BLaER1 (cell line): ENCODE measurements around the gene PCDH12.
A peak's percentile ranks its signal among the peaks of the same experiment; 100 is the strongest.

Experiments used
- H3K27ac ChIP-seq: shearing (Covaris generic); formaldehyde crosslinking; 2 replicates; pipeline ENCODE4 v1.8.1; 2022
- H3K27me3 ChIP-seq: shearing (Covaris generic); formaldehyde crosslinking; 2 replicates; pipeline ENCODE4 v1.8.1; 2022
- H3K36me3 ChIP-seq: shearing (Covaris generic); formaldehyde crosslinking; 2 replicates; pipeline ENCODE4 v1.8.1; 2022
- H3K4me1 ChIP-seq: shearing (Covaris generic); formaldehyde crosslinking; 2 replicates; pipeline ENCODE4 v1.8.1; 2022
- H3K4me2 ChIP-seq: shearing (Covaris generic); formaldehyde crosslinking; 2 replicates; pipeline ENCODE4 v1.8.1; 2022
- H3K4me3 ChIP-seq: shearing (Covaris generic); formaldehyde crosslinking; 2 replicates; pipeline ENCODE4 v1.8.1; 2022
- H3K9ac ChIP-seq: shearing (Covaris generic); formaldehyde crosslinking; 2 replicates; pipeline ENCODE4 v1.8.1; 2022
- H3K9me3 ChIP-seq: shearing (Covaris generic); formaldehyde crosslinking; 2 replicates; pipeline ENCODE4 v1.8.1; 2022
- H4K20me1 ChIP-seq: shearing (Covaris generic); formaldehyde crosslinking; 2 replicates; pipeline ENCODE4 v1.8.1; 2022
- Cebpa-rat ChIP-seq: shearing (Covaris generic); IDR thresholded peaks from 2 replicates; pipeline ENCODE4 v1.8.1; 2022

The PCDH12 gene

DNA sequence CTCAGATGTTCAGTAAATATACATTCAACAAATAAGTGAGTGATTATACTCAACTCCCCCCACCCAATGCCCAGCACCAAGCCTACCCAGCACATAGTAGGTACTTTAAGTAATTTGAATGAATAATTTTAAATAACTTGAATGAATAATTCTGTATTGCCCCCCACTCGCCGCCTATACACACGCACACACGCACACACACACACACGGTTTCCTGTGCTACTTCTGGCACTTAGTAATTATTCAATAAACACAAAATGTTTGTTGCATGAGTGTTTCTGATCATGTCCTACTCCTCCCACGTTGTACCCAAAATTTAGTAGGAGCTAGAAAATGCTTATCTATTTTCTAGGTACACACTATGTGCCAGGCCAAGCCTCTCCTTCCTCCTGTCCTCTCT is 16.2 kb downstream of the PCDH12 start:
- H3K27ac ChIP-seq = no peak overlapping the region
- TF ChIP-seq Cebpa-rat = no peak
- peak overlapping the region; percentile 64 for H3K4me2 ChIP-seq

DNA sequence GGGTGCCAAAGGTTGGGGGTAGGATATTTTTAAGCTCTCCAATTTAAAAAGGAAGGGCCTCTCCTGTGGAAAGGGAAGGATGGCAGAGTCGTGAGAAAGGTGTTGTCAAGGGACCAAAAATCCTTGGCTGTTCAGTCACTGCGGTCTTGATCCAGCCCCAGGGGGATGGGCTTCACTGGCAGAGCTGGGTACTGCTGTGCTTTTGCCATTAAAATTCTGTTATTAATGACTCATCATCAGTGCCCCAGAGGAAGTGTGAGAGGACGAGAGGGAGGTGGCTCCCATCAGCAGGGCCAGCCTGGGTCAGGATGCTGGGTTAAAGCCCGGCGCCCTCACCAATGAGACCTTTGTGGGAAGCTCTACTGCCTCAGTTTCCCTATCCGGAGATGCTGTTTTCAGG is 16.7 kb downstream of the PCDH12 start:
- Histone ChIP-seq H3K4me1 (peaks cover 33% of the 10 kb centered on the region), H3K27ac (no peak overlapping the region), H3K36me3 (peaks cover 42% of the 10 kb centered on the region), H4K20me1 (no peaks in the 10 kb centered on the region), H3K4me3 (no peak overlapping the region), H3K9ac (no peak overlapping the region), H3K9me3 (no peaks in the 10 kb centered on the region), H3K4me2 (peak overlapping the region; percentile 20), H3K27me3 (no peaks in the 10 kb centered on the region)
- no peak for TF ChIP-seq Cebpa-rat

More for the DNA sequence above, 16.2 kb downstream of the PCDH12 start:
- Histone ChIP-seq H3K4me3 (no peak overlapping the region), H3K9me3 (no peaks in the 10 kb centered on the region), H3K27me3 (no peaks in the 10 kb centered on the region), H3K9ac (0 out of 2 replicates have a peak overlapping the region, but pooled peaks have one; percentile 22), H3K4me1 (peaks cover 33% of the 10 kb centered on the region), H3K36me3 (peaks cover 37% of the 10 kb centered on the region), H4K20me1 (no peaks in the 10 kb centered on the region)

GRCh38 chr5:141940695-141941271 is 17.2 kb downstream of the PCDH12 start:
- no peak for TF ChIP-seq Cebpa-rat
- Histone ChIP-seq H3K27ac (no peak overlapping the region), H3K36me3 (peaks cover 47% of the 10 kb centered on the region), H4K20me1 (no peaks in the 10 kb centered on the region), H3K9ac (no peak overlapping the region), H3K9me3 (no peaks in the 10 kb centered on the region), H3K4me3 (no peak overlapping the region), H3K4me1 (peaks cover 30% of the 10 kb centered on the region), H3K4me2 (peak overlapping the region; percentile 20), H3K27me3 (no peaks in the 10 kb centered on the region)

DNA sequence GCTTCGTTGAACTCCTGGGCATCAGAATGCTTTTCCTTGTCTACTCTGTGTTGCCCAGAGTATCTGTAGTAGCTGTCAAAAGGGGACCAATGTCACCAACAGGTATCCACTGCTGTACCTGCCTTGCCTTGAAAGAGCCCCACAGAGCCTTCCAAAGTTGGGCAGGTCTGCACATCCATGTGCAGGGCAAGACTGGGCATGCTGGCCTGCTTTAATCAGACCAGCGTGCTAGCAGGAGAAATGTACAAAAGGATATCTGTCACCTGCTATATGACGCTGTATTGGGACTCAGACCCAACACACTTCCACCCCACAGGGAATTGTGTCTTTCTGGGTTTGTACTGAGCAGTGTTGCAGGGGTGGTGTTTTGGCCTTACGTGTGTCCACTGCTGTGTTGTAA is 22.5 kb downstream of the PCDH12 start:
- 0 out of 2 replicates have a peak, but pooled peaks cover 2% of the 10 kb centered on the region for H4K20me1 ChIP-seq
- H3K27ac ChIP-seq = no peak overlapping the region
- TF ChIP-seq Cebpa-rat = no peak
- no peak overlapping the region for H3K9ac ChIP-seq
- no peaks in the 10 kb centered on the region for H3K9me3 ChIP-seq
- H3K4me1 ChIP-seq = peaks cover 2% of the 10 kb centered on the region
- no peaks in the 10 kb centered on the region for H3K27me3 ChIP-seq
- H3K4me2 ChIP-seq = no peak overlapping the region
- peaks cover 97% of the 10 kb centered on the region for H3K36me3 ChIP-seq
- no peak overlapping the region for H3K4me3 ChIP-seq

GRCh38 chr5:141934099-141934844 is 23.7 kb downstream of the PCDH12 start:
- Histone ChIP-seq H3K36me3 (peaks cover 97% of the 10 kb centered on the region), H3K9ac (no peak overlapping the region), H3K9me3 (no peaks in the 10 kb centered on the region), H3K4me3 (no peak overlapping the region), H3K4me2 (no peak overlapping the region), H3K4me1 (no peaks in the 10 kb centered on the region), H3K27me3 (no peaks in the 10 kb centered on the region), H3K27ac (no peak overlapping the region), H4K20me1 (peaks cover 13% of the 10 kb centered on the region; the same call in 1 of the 2 replicates)
- TF ChIP-seq Cebpa-rat = no peak

DNA sequence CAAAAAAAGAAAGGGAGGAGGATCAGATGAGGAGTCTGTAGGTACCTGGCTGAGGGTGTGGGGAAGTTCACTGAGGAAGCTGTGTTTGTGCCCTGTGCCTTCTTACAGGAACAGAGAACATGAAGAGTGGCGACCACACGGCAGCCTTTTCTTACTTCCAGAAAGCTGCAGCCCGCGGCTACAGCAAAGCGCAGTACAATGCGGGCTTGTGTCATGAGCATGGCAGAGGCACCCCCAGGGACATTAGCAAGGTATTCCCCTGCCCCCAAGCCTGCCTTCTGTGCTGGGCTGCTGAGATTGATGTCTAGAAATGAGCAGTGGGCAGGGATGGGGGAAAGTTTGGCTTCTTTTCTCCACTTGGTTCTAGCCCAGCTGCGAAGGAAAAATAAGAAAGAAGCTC is 24.9 kb downstream of the PCDH12 start:
- Histone ChIP-seq H4K20me1 (peaks cover 13% of the 10 kb centered on the region; the same call in 1 of the 2 replicates), H3K36me3 (peaks cover 97% of the 10 kb centered on the region)

GRCh38 chr5:141931694-141932093 is 26.3 kb downstream of the PCDH12 start:
- H3K36me3 ChIP-seq = peaks cover 99% of the 10 kb centered on the region
- no peaks in the 10 kb centered on the region for H3K4me1 ChIP-seq
- no peak overlapping the region for H3K27ac ChIP-seq
- peaks cover 13% of the 10 kb centered on the region; the same call in 1 of the 2 replicates for H4K20me1 ChIP-seq
- H3K9ac ChIP-seq = no peak overlapping the region
- no peaks in the 10 kb centered on the region for H3K27me3 ChIP-seq
- H3K4me2 ChIP-seq = no peak overlapping the region
- TF ChIP-seq Cebpa-rat = no peak
- H3K4me3 ChIP-seq = no peak overlapping the region
- no peaks in the 10 kb centered on the region for H3K9me3 ChIP-seq

More for the DNA sequence above, 24.9 kb downstream of the PCDH12 start:
- H3K27ac ChIP-seq = no peak overlapping the region
- no peak overlapping the region for H3K4me2 ChIP-seq
- H3K4me1 ChIP-seq = no peaks in the 10 kb centered on the region
- H3K9ac ChIP-seq = no peak overlapping the region
- no peaks in the 10 kb centered on the region for H3K27me3 ChIP-seq
- H3K4me3 ChIP-seq = no peak overlapping the region
- no peak for TF ChIP-seq Cebpa-rat
- H3K9me3 ChIP-seq = no peaks in the 10 kb centered on the region

- H4K20me1 ChIP-seq = peaks cover 14% of the 10 kb centered on the region
Observed at GRCh38 chr5:141929398-141930058, 28.5 kb downstream of the PCDH12 start.

GRCh38 chr5:141928051-141928450 is 30.0 kb downstream of the PCDH12 start:
- Histone ChIP-seq H3K9me3 (no peaks in the 10 kb centered on the region), H3K36me3 (peaks cover 80% of the 10 kb centered on the region), H3K9ac (no peak overlapping the region), H3K4me3 (no peak overlapping the region), H3K27me3 (no peaks in the 10 kb centered on the region), H4K20me1 (peaks cover 19% of the 10 kb centered on the region), H3K27ac (no peak overlapping the region), H3K4me2 (no peak overlapping the region), H3K4me1 (peaks cover 17% of the 10 kb centered on the region)
- TF ChIP-seq Cebpa-rat = no peak

More at GRCh38 chr5:141929398-141930058, 28.5 kb downstream of the PCDH12 start:
- Histone ChIP-seq H3K9ac (no peak overlapping the region), H3K27ac (no peak overlapping the region), H3K27me3 (no peaks in the 10 kb centered on the region), H3K4me3 (no peak overlapping the region), H3K4me2 (no peak overlapping the region), H3K9me3 (no peaks in the 10 kb centered on the region), H3K4me1 (peaks cover 8% of the 10 kb centered on the region), H3K36me3 (peaks cover 95% of the 10 kb centered on the region)
- no peak for TF ChIP-seq Cebpa-rat

DNA sequence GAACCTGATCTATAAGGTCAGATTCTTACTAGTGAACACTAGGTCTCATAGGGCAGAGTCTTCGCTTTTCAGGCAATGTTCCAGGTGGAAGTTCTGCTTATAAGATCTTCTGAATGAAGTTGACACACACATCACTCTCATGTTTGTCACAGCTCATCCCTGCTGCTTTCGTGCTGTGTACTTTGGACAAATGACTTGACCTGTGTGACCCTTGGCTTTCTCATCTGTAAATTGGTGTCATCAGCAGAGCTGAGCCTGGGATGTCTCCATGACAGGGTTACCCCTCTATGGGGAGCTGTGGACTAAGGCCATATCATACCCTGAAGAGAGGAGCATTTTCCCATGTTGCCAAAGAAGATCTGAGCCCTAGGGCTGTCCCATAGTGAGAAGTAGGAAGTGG is 31.6 kb downstream of the PCDH12 start:
- no peak overlapping the region for H3K9ac ChIP-seq
- no peaks in the 10 kb centered on the region for H3K9me3 ChIP-seq
- peaks cover 64% of the 10 kb centered on the region for H3K36me3 ChIP-seq
- no peak overlapping the region for H3K4me2 ChIP-seq
- H3K27me3 ChIP-seq = no peaks in the 10 kb centered on the region
- peaks cover 25% of the 10 kb centered on the region for H3K4me1 ChIP-seq
- H4K20me1 ChIP-seq = peaks cover 19% of the 10 kb centered on the region
- no peak for TF ChIP-seq Cebpa-rat
- H3K27ac ChIP-seq = no peak overlapping the region
- H3K4me3 ChIP-seq = no peak overlapping the region
